Cardiac fibroblast (primary cell): ENCODE results near the gene NRL.

Experiments used
- DNase-seq, 2 donors: peaks; one replicate each; pipeline versions ENCODE4 v3.0.0 to v3.0.0-alpha.2; 2010; ENCODE audit warnings: low read depth in 2 of 2
- H3K4me3 ChIP-seq, 2 donors: replicated peaks in 1 of 2; 1 replicate in 1 of 2; 2 replicates in 1 of 2; pipeline ENCODE4 v1.5.1; 2011; ENCODE audit warnings: low read depth in 2 of 2, low read length in 2 of 2, mild to moderate bottlenecking in 2 of 2, moderate library complexity in 1 of 2
- TF ChIP-seq, protein P1 (sequence below): IDR thresholded peaks from one replicate; pipeline ENCODE4 v1.5.1; 2011; ENCODE audit warnings: low read depth, mild to moderate bottlenecking, low read length, inconsistent platforms

Gene NRL

DNA sequence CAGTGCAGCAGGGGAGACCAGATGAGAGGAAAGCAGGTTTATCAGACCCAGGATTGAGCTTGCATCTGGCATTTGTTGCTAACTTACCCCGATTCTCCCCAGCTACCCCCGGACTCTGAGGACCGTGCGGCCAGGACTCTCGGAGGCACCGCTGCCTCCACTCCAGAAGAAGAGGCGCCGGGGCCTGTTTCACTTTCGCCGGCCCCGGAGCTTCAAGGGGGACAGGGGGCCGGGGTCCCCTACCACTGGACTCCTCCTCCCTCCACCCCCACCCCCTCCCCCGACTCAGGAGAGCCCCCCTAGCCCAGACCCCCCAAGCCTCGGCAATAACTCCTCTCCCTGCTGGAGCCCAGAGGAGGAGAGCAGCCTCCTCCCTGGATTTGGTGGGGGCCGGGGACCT is 49.9 kb downstream of the NRL start:
- no peak for DNase-seq
- H3K4me3 ChIP-seq: no peak overlapping the region
- TF ChIP-seq, protein P1, sequence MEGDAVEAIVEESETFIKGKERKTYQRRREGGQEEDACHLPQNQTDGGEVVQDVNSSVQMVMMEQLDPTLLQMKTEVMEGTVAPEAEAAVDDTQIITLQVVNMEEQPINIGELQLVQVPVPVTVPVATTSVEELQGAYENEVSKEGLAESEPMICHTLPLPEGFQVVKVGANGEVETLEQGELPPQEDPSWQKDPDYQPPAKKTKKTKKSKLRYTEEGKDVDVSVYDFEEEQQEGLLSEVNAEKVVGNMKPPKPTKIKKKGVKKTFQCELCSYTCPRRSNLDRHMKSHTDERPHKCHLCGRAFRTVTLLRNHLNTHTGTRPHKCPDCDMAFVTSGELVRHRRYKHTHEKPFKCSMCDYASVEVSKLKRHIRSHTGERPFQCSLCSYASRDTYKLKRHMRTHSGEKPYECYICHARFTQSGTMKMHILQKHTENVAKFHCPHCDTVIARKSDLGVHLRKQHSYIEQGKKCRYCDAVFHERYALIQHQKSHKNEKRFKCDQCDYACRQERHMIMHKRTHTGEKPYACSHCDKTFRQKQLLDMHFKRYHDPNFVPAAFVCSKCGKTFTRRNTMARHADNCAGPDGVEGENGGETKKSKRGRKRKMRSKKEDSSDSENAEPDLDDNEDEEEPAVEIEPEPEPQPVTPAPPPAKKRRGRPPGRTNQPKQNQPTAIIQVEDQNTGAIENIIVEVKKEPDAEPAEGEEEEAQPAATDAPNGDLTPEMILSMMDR: no peak

DNA sequence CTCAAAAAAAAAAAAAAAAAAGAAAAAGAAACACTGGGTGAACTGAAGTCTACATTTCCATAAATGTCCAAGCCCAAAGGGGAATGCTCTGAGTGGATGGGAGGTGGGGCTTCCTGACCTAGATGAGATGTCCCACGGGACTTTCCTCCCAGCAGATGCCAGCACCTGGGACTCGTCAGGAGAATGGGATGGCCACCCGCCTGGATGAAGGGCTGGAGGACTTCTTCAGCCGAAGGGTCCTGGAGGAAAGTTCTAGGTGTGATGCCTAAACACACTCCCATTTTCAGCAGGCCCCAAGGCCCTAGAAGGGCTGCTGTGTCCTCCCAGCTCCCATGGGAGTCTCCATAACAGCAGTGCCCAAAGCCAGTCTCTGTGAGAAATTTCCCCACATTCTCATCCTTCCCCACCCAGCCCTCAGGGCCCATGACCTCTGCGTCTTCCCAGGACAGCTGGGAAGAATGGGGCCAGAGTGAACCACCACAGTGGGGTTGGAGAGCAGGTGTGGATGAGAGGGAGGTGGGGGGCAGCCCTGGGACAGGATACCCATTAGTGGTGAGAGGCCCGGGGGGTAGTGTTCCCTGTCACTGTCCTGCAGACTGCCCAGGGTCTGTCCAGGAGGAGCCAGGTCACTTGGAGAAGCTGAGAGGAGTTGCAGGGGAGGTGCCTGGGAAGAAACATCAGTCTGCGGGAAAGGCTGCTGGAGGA is 50.5 kb downstream of the NRL start:
- DNase-seq: no peak
- TF ChIP-seq, protein P1: no peak
- H3K4me3 ChIP-seq: no peak overlapping the region

DNA sequence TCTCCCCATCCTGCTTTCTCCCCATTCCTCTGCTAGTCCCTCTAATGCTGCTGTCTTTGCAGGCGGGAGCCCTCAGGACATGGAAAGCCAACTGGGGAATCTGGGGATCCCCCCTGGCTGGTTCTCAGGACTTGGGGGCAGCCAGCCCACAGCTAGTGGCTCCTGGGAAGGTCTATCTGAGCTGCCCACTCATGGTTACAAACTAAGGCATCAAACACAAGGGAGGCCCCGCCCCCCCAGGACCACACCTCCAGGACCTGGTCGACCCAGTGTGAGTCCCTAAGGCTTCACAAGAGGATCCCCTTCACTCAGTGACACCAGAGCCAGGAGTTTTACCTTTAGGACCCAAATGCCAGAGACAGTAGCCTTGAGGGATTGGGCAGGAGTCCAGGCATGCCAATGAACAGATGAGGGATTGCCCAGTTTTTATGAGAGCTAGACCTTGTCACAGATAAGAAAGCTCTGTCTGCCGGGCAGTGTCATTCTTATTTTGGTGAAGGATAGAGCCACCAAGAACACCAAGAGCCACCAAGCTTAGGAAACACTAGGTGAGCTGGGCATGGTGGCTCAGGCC is 51.4 kb downstream of the NRL start:
- H3K4me3 ChIP-seq: no peak overlapping the region
- TF ChIP-seq, protein P1: no peak
- DNase-seq: no peak

DNA sequence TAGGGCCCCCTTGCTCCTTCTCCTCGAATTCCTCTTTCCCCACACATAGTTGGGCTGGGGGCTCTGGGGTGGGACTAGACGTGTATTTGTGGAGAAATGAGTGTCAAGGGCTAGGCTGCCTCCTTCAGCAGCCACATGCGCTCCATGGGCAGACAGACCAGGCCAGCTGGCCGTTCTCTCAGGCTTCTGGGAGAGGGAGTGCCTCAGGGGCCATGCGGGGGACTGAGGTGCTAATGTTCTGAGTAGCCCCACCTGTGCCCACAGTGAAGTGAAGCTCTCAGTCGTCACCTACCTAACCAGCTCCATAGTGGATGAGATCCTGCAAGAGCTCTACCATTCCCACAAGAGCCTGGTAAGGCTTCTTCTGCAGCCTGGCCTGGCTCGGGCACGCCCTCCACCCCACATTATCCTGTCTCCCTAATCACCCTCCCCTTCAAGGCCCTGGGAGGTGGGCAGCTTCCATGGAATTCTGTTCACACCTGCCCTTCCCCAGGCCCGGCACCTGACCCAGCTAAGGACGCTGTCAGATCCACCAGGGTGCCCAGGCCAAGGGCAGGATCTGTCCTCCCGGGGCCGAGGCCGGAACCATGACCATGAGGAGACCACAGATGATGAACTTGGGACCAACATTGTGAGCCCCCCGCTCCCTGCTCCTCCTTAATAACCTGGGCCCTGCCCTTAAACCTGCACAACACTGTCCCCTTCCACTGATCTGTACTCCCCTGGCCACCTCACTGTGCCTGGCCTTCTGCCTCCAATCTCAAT is 52.4 kb downstream of the NRL start:
- TF ChIP-seq, protein P1: no peak
- no peak for DNase-seq
- H3K4me3 ChIP-seq: no peak overlapping the region

DNA sequence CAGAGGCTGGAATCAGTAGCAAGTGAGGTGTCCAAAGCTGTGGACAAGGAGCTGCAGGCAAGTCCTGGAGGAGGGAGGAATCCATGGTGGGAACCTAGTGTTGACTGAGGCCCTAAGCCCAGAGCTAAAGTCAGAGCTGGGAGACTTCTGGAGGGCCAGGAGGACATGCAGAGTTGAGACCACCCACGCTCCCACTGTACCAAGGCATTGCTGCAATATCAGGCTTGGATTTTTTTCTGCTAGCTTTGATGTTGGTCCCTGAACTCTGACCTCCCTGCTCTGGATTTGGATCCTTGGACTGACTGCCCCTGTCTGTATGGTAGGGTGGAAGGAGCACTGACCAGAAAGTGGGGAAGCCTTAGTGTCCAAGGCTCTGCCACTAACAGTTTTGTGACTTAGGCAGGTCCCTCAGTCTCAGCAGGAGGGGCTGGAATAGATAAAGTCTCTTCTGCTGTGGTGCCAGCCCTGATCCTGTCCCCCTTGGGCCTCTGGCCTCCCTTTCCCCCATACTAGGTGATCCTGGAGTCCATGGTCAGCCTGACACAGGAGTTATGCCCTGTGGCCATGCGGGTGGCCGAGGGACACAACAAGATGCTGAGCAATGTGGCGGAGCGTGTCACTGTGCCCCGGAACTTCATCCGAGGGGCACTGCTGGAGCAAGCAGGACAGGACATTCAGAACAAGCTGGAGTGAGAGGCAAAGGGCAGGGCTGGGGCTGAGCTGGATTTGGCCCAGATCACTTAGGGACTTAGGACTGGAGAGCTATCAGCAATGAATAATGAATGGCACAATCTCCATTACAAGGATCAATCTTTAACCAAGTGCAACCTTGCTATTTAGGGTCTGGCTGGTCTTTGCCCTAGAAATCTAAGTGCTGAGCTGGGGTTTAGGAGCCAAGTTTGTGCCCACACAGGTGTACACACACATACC is 53.5 kb downstream of the NRL start:
- no peak overlapping the region for H3K4me3 ChIP-seq
- TF ChIP-seq, protein P1: no peak
- no peak for DNase-seq

DNA sequence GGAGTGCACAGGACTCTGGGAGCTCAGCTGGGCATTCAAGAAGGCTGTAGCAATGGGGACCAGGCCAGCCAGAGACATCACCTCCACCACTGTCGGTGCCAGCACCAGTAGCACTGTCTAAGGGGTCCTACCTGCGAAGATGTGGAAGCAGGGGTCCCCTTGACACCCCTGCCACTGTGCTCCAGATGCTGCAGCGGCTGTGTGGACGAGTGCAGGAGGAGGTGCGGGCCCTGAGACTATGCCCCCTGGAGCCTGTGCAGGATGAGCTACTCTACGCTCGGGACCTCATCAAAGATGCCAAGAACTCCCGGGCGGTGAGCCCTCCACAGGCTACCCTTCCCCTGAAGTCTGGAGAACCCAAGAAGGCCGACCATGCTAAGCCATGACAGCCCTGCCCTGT is 54.3 kb downstream of the NRL start:
- DNase-seq: no peak
- TF ChIP-seq, protein P1: no peak
- H3K4me3 ChIP-seq: no peak overlapping the region
